Glomerular visceral epithelial cell (primary cell): Measurements from ENCODE around the gene TSHR.

Source experiments
- DNase-seq: peaks from one replicate; pipeline ENCODE4 v3.0.0-alpha.2; 2016; ENCODE audit errors: extremely low spot score

TSHR gene

GRCh38 chr14:81137316-81137715, 181.9 kb downstream of the TSHR start:
- peak; percentile 95 for DNase-seq

DNA sequence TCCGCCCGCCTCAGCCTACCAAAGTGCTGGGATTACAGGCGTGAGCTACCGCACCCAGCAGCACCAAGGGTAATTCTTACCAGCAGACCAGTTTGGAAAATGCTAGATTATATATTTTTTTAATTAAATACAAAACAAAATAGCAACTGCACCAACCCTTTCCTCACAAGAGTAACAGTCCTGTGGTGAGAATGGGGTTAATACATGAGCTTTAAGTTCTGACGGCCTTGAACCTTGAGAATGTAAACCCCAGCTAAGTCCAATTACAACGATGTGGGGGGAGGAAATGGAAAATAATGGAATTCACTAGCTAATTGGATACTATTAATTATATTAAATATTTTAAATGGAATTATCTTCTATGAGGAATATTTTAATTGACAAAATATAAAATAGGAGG, 183.0 kb downstream of the TSHR start:
- DNase-seq, result no peak

- DNase-seq, result no peak
These were observed 186.0 kb downstream of the TSHR start for GRCh38 chr14:81141426-81141825.

DNA sequence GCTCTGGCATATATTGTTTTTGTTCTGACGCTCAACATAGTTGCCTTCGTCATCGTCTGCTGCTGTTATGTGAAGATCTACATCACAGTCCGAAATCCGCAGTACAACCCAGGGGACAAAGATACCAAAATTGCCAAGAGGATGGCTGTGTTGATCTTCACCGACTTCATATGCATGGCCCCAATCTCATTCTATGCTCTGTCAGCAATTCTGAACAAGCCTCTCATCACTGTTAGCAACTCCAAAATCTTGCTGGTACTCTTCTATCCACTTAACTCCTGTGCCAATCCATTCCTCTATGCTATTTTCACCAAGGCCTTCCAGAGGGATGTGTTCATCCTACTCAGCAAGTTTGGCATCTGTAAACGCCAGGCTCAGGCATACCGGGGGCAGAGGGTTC, 188.4 kb downstream of the TSHR start:
- no peak for DNase-seq

DNA sequence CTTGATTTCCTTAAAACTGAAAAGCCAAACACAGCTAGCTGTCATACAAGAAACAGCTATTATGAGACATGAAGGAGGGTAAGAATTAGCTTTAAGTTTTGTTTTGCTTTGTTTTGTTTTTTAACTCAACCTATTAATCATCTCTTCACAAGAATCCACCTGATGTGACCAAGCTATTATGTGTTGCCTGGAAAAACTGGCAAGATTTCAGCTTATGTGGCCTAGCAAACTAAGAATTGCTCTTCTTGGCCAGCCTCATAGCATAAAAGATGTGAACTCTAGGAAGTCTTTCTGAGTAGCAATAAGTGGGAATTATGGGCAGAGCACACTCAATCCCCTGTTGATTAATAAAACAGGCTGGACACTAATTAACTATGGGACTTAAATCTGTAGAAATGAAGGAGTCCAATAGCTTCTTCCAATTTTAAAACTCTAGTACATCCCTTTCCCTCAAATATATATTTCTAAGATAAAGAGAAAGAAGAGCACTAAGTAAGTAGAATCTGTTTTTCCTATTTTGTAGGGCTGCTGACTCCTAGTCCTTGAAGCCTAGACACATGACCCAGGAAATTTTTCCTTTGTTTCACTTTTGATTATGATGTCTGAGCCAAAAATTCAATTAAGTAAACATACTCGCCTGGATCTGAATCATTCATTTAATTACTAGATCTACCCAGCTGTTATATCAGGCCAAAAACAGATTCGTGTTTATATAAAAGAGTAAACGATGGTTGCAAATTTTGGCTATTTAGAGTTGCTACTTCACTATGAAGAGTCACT, 189.6 kb downstream of the TSHR start:
- peak; percentile 12 for DNase-seq

DNA sequence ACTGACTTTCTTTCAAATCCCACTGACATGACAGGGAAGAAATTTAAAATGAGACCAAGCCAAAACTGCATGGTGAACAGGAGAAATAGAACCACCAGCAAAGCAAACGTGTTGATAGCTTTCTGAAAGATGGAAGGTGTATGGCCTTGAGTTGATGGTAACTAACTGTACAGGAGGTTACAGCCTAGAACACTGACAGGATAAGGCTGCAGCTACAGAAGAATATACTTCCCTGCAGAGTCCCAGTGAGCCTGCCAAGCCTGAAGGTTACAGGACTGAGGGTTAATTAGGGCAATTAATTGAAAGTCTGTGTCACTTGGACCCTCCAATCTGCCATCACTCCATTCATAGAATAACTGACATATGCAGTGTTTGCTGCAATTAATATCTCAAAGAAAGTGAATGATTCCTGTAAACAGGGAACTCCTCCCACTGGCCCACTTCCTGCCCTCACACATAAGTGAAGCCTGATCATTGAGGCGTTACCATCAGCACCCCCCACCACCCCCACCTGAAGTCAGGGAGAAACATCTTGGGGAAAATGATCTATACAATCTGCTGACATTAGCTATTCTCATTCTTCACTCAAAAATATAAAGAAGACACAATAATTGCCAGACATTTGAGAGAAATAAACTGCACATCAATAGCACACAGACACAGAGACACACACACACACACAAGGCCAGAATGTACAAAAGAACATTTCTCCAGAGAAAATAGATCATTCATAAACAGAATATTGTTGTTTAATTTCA, 191.9 kb downstream of the TSHR start:
- peak; percentile 9 for DNase-seq

GRCh38 chr14:81148635-81149034, 193.2 kb downstream of the TSHR start:
- DNase-seq, result no peak

DNA sequence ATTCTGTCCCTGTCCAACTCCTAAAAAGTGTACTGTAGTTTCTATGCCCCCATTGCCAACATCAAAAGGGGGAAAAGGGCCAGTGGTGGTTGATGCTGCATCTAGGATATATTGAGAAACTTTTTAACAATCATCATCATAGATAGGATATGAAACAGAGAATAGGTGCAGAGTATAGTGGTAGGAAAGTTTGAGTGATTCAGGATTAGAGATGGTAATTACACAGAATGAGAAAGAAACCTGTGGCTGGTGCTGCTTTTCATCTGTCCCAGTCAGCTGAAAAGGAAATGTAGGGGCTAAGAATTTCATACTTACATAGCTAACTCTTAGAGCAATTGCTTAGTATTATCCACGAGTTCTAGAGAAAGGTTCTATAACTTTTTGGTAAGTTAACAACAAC, 197.8 kb downstream of the TSHR start:
- no peak for DNase-seq

DNA sequence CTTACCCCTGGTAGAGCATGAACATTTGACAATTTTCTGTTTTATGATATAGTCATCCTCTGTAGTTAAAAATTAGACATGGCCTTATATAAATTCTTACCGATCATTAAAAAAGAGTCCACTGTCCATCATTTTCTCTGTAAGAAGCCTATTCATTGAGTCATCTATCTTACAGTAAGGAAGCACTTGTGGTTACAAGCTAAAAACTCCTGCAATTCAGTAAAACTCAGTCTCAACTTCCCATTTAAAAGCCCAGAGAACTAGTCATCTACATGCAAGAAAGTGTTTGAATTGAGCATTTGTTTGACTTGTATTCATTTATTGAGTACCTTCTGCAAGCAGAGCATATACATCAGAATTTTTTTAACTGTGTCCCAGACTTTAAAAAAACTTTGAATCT, 202.0 kb downstream of the TSHR start:
- peak; percentile 48 for DNase-seq

GRCh38 chr14:81161088-81161487, 205.7 kb downstream of the TSHR start:
- DNase-seq, result no peak

DNA sequence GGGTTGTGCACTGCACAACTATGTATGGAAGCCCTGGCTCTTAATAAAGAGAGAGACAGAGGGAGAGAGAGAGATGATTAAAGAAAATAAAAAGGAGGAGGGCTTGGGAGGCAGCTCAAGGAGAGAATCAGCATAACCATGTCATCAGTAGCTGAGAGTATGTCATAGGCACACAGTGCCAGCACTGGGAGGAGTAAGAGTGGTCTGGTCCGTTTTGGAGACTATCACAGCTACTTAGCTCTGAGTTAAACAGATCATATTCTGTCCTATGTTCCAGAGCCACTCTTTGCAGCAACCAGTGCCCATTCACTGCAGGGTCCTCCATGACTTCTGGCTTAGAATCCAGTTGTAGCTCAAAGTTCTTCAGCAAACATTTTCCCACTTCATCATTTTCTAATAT, 206.3 kb downstream of the TSHR start:
- no peak for DNase-seq

DNA sequence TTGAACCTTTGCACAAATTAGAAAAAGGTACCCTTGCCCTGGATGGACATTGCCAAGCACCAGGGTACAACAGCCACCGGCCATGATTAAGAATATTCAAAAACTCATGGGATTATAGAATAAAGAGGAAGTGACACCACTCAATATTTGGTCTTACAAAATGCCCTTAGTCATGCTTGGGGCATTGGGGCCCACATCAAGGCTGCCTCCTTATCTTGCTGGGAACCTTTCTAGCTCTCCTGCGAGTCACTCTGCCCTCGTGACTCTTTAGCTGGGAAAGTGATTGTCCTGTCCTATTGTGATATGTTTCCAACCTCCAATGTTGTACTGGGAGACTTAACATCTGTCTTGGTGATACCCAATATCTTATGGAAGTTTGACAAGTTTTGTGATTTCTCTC, 207.5 kb downstream of the TSHR start:
- peak; percentile 17 for DNase-seq

- DNase-seq, result peak; percentile 93
These were observed 208.8 kb downstream of the TSHR start for GRCh38 chr14:81164167-81164774.

GRCh38 chr14:81165188-81165587, 209.8 kb downstream of the TSHR start:
- DNase-seq, result no peak

GRCh38 chr14:81166121-81166520, 210.7 kb downstream of the TSHR start:
- no peak for DNase-seq

DNA sequence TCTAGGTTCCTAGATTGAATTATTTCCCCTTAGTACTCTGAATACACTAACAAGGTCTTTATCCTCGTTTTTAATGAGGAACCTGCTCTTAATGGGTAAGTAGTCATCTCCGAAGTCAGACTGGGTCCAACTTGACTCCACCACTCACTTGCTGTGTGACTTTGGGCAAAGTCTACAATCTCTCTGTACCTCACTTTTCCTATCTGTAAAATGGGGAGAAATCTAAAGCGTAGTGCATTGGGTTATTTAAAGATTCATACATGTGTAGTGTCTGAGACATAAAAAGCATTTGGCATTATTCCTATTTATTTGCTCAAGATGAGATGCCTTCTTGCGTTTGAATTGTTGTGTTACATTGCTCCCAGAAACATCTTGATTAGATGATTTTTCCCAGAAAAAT, 213.8 kb downstream of the TSHR start:
- DNase-seq, result no peak

GRCh38 chr14:81169711-81170103, 214.3 kb downstream of the TSHR start:
- DNase-seq, result peak; percentile 8

GRCh38 chr14:81170104-81170828, 214.8 kb downstream of the TSHR start:
- peak; percentile 86 for DNase-seq

DNA sequence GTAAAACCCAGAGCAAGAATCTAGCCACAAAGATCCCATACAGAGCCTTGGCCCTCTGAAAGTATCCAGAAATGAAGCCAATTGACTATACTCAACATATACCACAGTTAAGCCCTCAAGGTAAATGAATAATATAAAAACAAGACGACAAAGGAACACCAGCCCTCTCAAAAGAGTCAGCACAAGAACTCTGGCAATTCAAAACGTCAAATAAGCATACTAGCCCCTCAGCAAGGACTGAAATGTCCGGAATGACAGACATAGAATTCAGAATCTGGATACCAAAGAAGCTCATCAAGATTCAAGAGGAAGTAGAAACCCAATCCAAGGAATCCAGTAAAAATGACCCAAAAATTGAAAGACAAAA, 215.4 kb downstream of the TSHR start:
- no peak for DNase-seq

GRCh38 chr14:81172353-81172752, 216.9 kb downstream of the TSHR start:
- no peak for DNase-seq

GRCh38 chr14:81172881-81173280, 217.5 kb downstream of the TSHR start:
- DNase-seq, result no peak

- no peak for DNase-seq
These were observed 220.8 kb downstream of the TSHR start for GRCh38 chr14:81176241-81176640.
